ENCODE data around the gene EPAS1. TPM values are rescaled to one million over a fixed set of nuclear protein-coding genes. Genes with fewer than 3 reads are reported as not detected.

Gene EPAS1
- total RNA-seq, 1 experiment from 2014 or later: 106 TPM

- Histone ChIP-seq H3K36me3 (ENCODE audit: control insufficient read depth, insufficient read depth, low read length) (no peaks in the 10 kb centered on the region), H3K27me3 (ENCODE audit: control insufficient read depth, insufficient read depth, low read length) (no peaks in the 10 kb centered on the region), H3K4me1 (ENCODE audit: control insufficient read depth, insufficient read depth, low read length) (peaks cover 13% of the 10 kb centered on the region), H3K4me3 (ENCODE audit: low read depth in 2 of 2, low read length in 2 of 2) (peak overlapping the region; percentile 74 to 89), H3K27ac (ENCODE audit: low read length) (peak overlapping the region; percentile 77), H3K9me3 (ENCODE audit: control insufficient read depth, insufficient read depth, low read depth, low read length) (no peaks in the 10 kb centered on the region)
- BruUV-seq (replicated peaks): no TSS peak
- peak; percentile 4 for ATAC-seq
- intact Hi-C loops (cut with micrococcal nuclease; ENCODE audit: unreplicated experiment): no loop called here
- in situ Hi-C loops (cut with HindIII; ENCODE audit: low pct_unique_long_range_greater_than_20kb, low sequenced_read_pairs): no loop called here
- POLR2A ChIA-PET: no interaction called here
- no peak for TF ChIP-seq CTCF (IDR thresholded peaks at IDR 0.05)
- TF ChIP-seq SIN3A (IDR thresholded peaks at IDR 0.05; ENCODE audit: borderline replicate concordance, insufficient read depth, low read depth, low read length): no peak
- TF ChIP-seq REST (IDR thresholded peaks at IDR 0.05; ENCODE audit: insufficient read depth in 1 of 2, low read depth in 2 of 2, low read length in 1 of 2): no peak; a peak in 1 of 4 replicates
- no peak for TF ChIP-seq POLR2AphosphoS5 (IDR thresholded peaks at IDR 0.05; ENCODE audit: low read depth, low read length)
- no peak for TF ChIP-seq TCF7L2 (IDR thresholded peaks at IDR 0.05; ENCODE audit: low read depth, low read length)
- CTCF ChIA-PET: no interaction called here
- DNase-seq (ENCODE audit: low read depth, low spot score): no peak
These were observed 879 bp upstream of the EPAS1 start for GRCh38 chr2:46296216-46296839.

GRCh38 chr2:46297546-46298271 is 502 bp downstream of the EPAS1 start:
- peak overlapping the region; percentile 89; the same call in 1 of the 2 replicates for H3K27ac ChIP-seq (ENCODE audit: low read length)
- ChIA-PET POLR2A (no interaction called here), CTCF (interaction anchor here (0.7 kb wide), 1 partner anchor 267 kb away, joined by 5 read pairs; no protein-coding TSS in a partner anchor)
- H3K9me3 ChIP-seq (ENCODE audit: control insufficient read depth, insufficient read depth, low read depth, low read length): no peaks in the 10 kb centered on the region
- ATAC-seq: peak; percentile 70
- TF ChIP-seq POLR2AphosphoS5 (IDR thresholded peaks at IDR 0.05; ENCODE audit: low read depth, low read length): no peak
- TF ChIP-seq CTCF (IDR thresholded peaks at IDR 0.05): peak; percentile 35
- peak; percentile 97 for TF ChIP-seq TCF7L2 (IDR thresholded peaks at IDR 0.05; ENCODE audit: low read depth, low read length)
- TF ChIP-seq REST (IDR thresholded peaks at IDR 0.05; ENCODE audit: insufficient read depth in 1 of 2, low read depth in 2 of 2, low read length in 1 of 2): no peak
- intact Hi-C loops (cut with micrococcal nuclease; ENCODE audit: unreplicated experiment) (loop anchor here (2.0 kb wide), 2 partner anchors 67 to 287 kb away; no protein-coding TSS in a partner anchor), in situ Hi-C loops (cut with HindIII; ENCODE audit: low pct_unique_long_range_greater_than_20kb, low sequenced_read_pairs) (no loop called here)
- H3K27me3 ChIP-seq (ENCODE audit: control insufficient read depth, insufficient read depth, low read length): no peaks in the 10 kb centered on the region
- BruUV-seq (replicated peaks): TSS peak; percentile 48
- peaks cover 25% of the 10 kb centered on the region for H3K4me1 ChIP-seq (ENCODE audit: control insufficient read depth, insufficient read depth, low read length)
- DNase-seq (ENCODE audit: low read depth, low spot score): no peak
- H3K36me3 ChIP-seq (ENCODE audit: control insufficient read depth, insufficient read depth, low read length): no peaks in the 10 kb centered on the region
- H3K4me3 ChIP-seq (ENCODE audit: low read depth in 2 of 2, low read length in 2 of 2): peak overlapping the region; percentile 89 to 92

All from Panc1 (cell line).